Liver (tissue), 3 donors: ENCODE measurements around the gene OR7D2.

Experiments used
- ATF3 ChIP-seq: IDR thresholded peaks from 2 replicates; pipeline ENCODE4 v1.6.1; 2016; ENCODE audit warnings: antibody characterized with exemption
- FOXA1 ChIP-seq: IDR thresholded peaks from 2 replicates; pipeline ENCODE4 v1.6.1; 2016; ENCODE audit warnings: antibody characterized with exemption
- RAD21 ChIP-seq, 2 donors: IDR thresholded peaks; 2 replicates each; pipeline ENCODE4 v1.6.1; 2016; ENCODE audit warnings: antibody characterized with exemption in 2 of 2, mild to moderate bottlenecking in 2 of 2
- TAF1 ChIP-seq: conservative IDR thresholded peaks from 2 replicates; pipeline ENCODE4 v1.6.1; 2016; ENCODE audit warnings: antibody characterized with exemption, mild to moderate bottlenecking
- TF ChIP-seq, protein P1 (sequence below): fragments of 150-350 bp; IDR thresholded peaks from 2 replicates; pipeline ENCODE4 v1.5.1; 2017; ENCODE audit warnings: improper control_type of control experiment, low read depth, low read length; ENCODE audit not compliant: missing input control
- donor health status: healthy.
- donor health status: healthy.

- TF ChIP-seq, protein P1, sequence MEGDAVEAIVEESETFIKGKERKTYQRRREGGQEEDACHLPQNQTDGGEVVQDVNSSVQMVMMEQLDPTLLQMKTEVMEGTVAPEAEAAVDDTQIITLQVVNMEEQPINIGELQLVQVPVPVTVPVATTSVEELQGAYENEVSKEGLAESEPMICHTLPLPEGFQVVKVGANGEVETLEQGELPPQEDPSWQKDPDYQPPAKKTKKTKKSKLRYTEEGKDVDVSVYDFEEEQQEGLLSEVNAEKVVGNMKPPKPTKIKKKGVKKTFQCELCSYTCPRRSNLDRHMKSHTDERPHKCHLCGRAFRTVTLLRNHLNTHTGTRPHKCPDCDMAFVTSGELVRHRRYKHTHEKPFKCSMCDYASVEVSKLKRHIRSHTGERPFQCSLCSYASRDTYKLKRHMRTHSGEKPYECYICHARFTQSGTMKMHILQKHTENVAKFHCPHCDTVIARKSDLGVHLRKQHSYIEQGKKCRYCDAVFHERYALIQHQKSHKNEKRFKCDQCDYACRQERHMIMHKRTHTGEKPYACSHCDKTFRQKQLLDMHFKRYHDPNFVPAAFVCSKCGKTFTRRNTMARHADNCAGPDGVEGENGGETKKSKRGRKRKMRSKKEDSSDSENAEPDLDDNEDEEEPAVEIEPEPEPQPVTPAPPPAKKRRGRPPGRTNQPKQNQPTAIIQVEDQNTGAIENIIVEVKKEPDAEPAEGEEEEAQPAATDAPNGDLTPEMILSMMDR: no peak
- no peak for TF ChIP-seq RAD21 (IDR thresholded peaks at IDR 0.05)
- no peak for TF ChIP-seq FOXA1
- no peak for TF ChIP-seq ATF3
- TF ChIP-seq TAF1: no peak
These were observed 17.4 kb upstream of the OR7D2 start for GRCh38 chr19:9161427-9161826.
